ENCODE results near the gene CFAP61. TPM values are rescaled to one million over a fixed set of nuclear protein-coding genes. Genes with fewer than 3 reads are reported as not detected.

Gene CFAP61
- total RNA-seq, 2 experiments from 2014 or later: not detected

DNA sequence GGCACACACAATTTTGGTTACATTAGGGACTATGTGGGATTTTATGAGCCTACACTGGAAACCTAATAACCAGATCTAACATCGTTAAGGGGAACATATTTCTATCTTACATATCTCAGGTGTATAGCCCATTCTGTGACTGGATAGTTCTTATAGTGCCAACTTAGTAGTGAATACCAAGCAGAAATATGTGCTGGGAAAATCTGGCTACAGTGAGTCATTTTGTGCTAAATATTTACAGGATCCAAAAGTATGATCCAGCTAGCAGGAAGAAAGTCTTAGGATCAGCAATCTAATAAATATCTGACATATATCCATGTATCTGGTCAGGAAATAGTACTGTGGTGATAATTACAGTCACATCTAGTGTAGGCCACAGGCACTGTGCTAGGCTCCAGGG lies 221.0 kb downstream of the CFAP61 start:
- H3K27ac Mint-ChIP-seq: no peak overlapping the region
- peaks cover 15% of the 10 kb centered on the region for H3K27me3 Mint-ChIP-seq
- no peaks in the 10 kb centered on the region for H3K36me3 Mint-ChIP-seq (ENCODE audit: low read depth)
- ChIA-PET POLR2A (no interaction called here), CTCF (no interaction called here)
- H3K9me3 Mint-ChIP-seq: no peaks in the 10 kb centered on the region
- no peak for DNase-seq
- H3K4me3 Mint-ChIP-seq: no peak overlapping the region
- H3K4me1 Mint-ChIP-seq: no peaks in the 10 kb centered on the region

DNA sequence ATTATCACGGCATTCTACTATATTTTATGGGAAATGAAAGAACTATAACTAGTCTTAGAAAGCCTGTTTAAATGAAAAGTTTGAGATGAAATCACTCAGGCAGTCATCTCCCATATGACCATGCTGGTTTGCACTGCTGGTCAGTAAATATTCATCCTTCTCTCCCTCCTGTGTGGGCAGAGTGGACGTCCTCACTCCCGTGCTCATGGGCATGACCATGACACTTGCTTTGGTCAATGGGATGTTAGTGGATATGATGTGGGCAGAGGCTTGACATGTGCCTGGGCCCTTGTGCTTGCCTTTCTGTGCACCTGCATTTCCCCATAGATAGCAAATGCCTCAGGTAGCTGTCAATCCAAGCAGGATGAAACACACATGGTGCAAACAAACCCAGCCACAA lies 222.5 kb downstream of the CFAP61 start:
- DNase-seq: no peak
- H3K9me3 Mint-ChIP-seq: no peaks in the 10 kb centered on the region
- POLR2A ChIA-PET: no interaction called here
- peaks cover 15% of the 10 kb centered on the region for H3K27me3 Mint-ChIP-seq
- H3K4me1 Mint-ChIP-seq: no peaks in the 10 kb centered on the region
- H3K4me3 Mint-ChIP-seq: no peak overlapping the region
- CTCF ChIA-PET: no interaction called here
- no peaks in the 10 kb centered on the region for H3K36me3 Mint-ChIP-seq (ENCODE audit: low read depth)
- H3K27ac Mint-ChIP-seq: no peak overlapping the region

DNA sequence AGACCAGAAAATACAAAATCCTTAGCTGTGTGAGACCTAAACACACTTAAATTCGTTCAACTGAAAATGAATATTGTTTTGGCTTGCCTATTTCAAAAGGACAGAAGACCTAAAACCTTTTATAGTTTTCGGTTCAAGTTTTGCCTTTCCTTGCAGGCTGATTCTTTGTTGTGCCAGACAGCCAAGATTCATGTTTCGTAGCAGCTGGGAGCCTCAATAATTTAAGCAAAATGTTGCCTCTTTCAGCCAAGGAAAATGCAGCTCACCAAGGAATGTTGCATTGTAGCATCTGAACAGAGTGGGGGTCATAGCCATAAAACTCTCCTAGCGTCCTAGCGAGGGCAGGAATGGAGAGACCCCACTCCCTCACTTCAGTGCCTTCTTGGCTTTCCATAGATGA lies 223.3 kb downstream of the CFAP61 start:
- CTCF ChIA-PET: no interaction called here

DNA sequence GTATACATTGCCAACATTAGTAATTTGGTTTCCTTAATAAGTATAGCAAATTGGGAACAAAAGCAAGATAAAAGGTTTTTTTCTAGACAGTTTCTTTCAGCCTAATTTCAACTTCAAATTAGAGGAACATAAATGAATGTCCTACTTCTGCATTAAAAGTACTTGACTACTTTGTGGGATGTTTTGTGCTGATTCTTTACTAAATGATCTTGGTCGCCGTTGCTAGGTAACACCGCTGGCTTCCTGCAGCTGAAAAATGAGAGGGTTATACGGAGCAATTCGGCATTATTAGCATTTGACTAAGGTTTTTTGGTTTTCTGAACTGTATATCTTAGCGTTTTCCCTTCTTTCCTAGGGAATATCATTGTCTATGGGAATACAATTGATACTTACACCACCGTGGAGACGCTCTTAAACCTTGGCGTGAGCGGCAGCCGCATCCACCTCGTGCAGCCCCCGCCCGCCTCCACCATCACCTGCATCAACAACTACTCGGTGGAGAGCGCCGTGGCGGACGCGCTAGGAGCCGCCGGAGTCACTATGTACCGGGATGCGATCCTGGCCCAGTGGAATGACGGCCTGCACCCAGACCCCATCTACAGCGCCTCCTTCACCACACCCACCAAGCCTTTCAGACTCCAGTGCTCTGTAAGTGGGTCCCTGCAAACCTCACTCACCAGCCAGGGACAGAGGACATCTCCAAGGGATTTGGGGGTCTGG lies 224.6 kb downstream of the CFAP61 start:
- H3K36me3 Mint-ChIP-seq (ENCODE audit: low read depth): no peaks in the 10 kb centered on the region
- no peaks in the 10 kb centered on the region for H3K4me1 Mint-ChIP-seq
- no peaks in the 10 kb centered on the region for H3K9me3 Mint-ChIP-seq
- H3K27ac Mint-ChIP-seq: no peak overlapping the region
- CTCF ChIA-PET: no interaction called here
- H3K4me3 Mint-ChIP-seq: no peak overlapping the region
- H3K27me3 Mint-ChIP-seq: peaks cover 15% of the 10 kb centered on the region
- POLR2A ChIA-PET: no interaction called here
- DNase-seq: no peak

More for the DNA sequence above, 223.3 kb downstream of the CFAP61 start:
- no peak for DNase-seq
- Mint-ChIP-seq H3K4me3 (no peak overlapping the region), H3K36me3 (ENCODE audit: low read depth) (no peaks in the 10 kb centered on the region), H3K27me3 (peaks cover 15% of the 10 kb centered on the region), H3K27ac (no peak overlapping the region), H3K4me1 (no peaks in the 10 kb centered on the region), H3K9me3 (no peaks in the 10 kb centered on the region)
- POLR2A ChIA-PET: no interaction called here

DNA sequence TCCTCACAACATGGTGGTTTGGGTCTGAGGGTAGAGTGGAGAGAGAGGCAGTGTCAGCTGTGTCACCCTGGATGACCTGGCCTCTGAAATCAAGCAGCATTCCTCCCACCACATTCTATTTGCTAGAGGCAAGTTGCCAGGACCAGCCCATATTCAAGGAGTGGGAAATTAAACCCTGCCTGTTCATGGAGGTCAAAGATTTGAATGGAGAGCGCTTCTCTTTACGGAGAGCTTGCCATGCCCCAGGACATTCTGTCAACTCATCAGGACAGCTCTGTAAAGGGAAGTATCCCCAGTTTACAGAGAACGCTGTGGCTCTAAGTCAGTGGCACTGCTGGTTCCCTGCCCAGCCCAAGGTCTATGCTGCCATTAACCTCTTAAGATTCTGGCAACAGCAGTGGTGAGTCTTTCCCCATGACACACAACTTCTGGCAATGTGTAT lies 225.6 kb downstream of the CFAP61 start:
- no peak for DNase-seq
- CTCF ChIA-PET: no interaction called here
- Mint-ChIP-seq H3K9me3 (no peaks in the 10 kb centered on the region), H3K4me3 (no peak overlapping the region), H3K27me3 (peaks cover 15% of the 10 kb centered on the region), H3K27ac (no peak overlapping the region), H3K36me3 (ENCODE audit: low read depth) (no peaks in the 10 kb centered on the region), H3K4me1 (no peaks in the 10 kb centered on the region)
- POLR2A ChIA-PET: no interaction called here

DNA sequence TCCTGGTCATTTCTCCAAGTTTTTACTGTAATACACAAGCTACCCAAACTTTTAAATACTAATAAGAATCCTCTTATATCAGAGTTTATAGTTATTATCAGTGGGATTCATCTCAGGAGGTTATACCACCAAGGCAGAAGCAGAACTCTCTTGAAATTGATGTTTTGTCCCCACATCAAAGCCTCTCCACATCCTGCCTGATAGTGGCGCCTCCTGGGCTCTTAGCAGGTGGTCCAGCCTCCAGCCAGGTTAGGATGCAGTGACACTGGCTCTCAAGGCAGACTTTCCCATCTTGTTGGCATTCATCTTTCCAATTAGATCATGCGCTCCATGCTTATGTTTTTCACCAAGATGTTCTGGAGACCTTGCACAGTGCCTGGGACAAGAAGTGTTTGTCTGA lies 233.7 kb downstream of the CFAP61 start:
- ChIA-PET CTCF (no interaction called here), POLR2A (no interaction called here)
- Mint-ChIP-seq H3K36me3 (ENCODE audit: low read depth) (no peaks in the 10 kb centered on the region), H3K9me3 (no peaks in the 10 kb centered on the region), H3K27me3 (peaks cover 6% of the 10 kb centered on the region), H3K4me1 (no peaks in the 10 kb centered on the region), H3K4me3 (no peak overlapping the region), H3K27ac (no peak overlapping the region)
- DNase-seq: no peak

DNA sequence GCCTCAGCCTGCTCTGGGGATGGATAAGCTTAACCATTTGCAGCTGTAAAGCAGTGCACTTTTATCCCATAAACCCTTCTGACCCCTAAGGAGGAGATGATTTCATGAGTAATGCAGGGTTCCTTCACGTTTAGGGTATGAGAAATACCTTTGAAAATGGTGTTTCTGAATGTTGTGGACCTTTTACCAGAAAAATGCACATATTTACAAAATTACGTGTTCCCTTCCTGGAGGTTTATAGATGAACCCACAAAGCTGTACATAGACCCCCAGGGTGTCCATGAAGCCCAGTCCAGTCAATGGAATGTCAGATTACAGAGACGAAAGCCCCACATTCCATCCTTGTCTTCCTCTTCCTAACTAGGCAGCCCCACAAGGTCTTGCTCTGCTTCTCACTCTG lies 237.0 kb downstream of the CFAP61 start:
- CTCF ChIA-PET: no interaction called here
- no peak for DNase-seq
- H3K36me3 Mint-ChIP-seq (ENCODE audit: low read depth): no peaks in the 10 kb centered on the region
- H3K27ac Mint-ChIP-seq: no peak overlapping the region
- POLR2A ChIA-PET: no interaction called here
- peaks cover 6% of the 10 kb centered on the region for H3K27me3 Mint-ChIP-seq
- H3K4me3 Mint-ChIP-seq: no peak overlapping the region
- H3K9me3 Mint-ChIP-seq: no peaks in the 10 kb centered on the region
- no peaks in the 10 kb centered on the region for H3K4me1 Mint-ChIP-seq

DNA sequence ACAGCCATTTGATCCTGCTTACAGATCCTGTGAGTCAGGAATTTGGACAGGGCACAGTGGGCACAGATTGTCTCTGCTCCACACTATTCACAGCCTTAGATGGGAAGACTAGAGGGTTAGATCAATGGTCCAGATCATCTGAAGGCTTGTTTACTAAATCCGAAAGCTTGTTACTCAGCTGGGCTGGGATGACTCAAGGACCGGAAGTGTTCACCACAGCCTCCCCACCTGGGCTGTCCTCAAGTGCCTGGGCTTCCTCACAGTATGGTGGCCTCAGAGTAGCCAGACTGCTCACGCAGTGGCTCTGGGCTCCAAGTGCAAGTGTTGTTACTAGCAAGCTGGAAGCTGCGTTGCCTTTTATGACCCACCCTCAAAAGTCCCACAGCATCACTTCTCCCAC lies 240.1 kb downstream of the CFAP61 start:
- CTCF ChIA-PET: no interaction called here

DNA sequence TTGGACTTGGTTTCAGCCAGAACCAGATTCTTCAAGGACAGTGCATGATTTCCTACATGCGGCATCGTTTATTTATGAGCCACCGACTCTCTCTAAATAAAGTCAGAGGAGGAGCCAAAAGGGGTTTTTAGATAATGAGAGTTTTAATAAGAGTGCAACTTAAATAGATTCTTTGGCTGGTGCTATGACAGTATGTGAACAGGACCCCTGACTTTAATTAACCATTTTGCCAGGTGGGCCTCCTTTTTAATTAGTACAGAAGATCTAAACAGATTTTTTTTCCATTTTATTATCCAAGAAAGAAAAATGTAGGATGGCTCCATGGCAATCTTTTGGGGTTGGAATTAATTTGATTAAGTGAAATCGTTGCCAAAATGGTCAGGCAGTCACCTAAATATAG lies 240.8 kb downstream of the CFAP61 start:
- no peaks in the 10 kb centered on the region for H3K4me1 Mint-ChIP-seq
- no peak for DNase-seq
- H3K4me3 Mint-ChIP-seq: no peak overlapping the region
- POLR2A ChIA-PET: no interaction called here
- CTCF ChIA-PET: no interaction called here
- H3K27me3 Mint-ChIP-seq: no peaks in the 10 kb centered on the region
- no peaks in the 10 kb centered on the region for H3K9me3 Mint-ChIP-seq
- no peak overlapping the region for H3K27ac Mint-ChIP-seq
- H3K36me3 Mint-ChIP-seq (ENCODE audit: low read depth): no peaks in the 10 kb centered on the region

More for the DNA sequence above, 240.1 kb downstream of the CFAP61 start:
- Mint-ChIP-seq H3K27me3 (no peaks in the 10 kb centered on the region), H3K4me3 (no peak overlapping the region), H3K4me1 (no peaks in the 10 kb centered on the region), H3K9me3 (no peaks in the 10 kb centered on the region), H3K36me3 (ENCODE audit: low read depth) (no peaks in the 10 kb centered on the region), H3K27ac (no peak overlapping the region)
- POLR2A ChIA-PET: no interaction called here
- DNase-seq: no peak

DNA sequence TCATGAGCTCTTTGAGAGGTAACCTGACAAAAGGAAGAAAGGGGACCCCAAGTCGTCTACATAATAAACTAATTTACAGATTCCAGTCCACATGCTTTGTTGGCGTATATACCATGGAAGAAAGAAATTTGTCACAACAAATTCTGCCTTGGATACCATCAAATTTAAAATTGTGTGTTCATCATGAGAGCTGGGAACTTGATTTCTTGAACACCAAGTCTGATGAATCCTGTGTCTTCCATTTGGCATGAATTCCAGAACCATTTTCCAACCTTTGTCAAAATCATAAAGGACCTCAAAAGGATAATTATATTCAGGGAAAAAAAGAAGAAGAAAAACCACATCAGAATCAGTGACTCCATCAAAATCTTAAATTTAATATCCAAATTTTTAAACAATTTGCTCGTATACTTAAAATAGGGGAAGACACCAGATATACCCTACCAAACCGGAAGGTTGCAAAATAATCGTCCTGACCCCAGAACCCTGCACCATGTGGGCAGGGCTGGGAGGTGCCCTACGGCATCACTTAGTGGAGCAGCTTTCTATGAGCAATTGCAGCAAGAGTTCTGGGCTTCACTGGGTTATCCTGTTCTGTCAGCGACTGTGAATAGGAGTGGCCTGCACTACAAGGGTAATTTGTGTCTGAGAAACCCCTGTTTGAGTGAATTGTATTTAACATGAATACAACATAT lies 241.5 kb downstream of the CFAP61 start:
- no peak overlapping the region for H3K4me3 Mint-ChIP-seq
- H3K27ac Mint-ChIP-seq: no peak overlapping the region
- ChIA-PET CTCF (no interaction called here), POLR2A (no interaction called here)
- no peaks in the 10 kb centered on the region for H3K27me3 Mint-ChIP-seq
- H3K9me3 Mint-ChIP-seq: no peaks in the 10 kb centered on the region
- no peaks in the 10 kb centered on the region for H3K4me1 Mint-ChIP-seq
- no peak for DNase-seq
- no peaks in the 10 kb centered on the region for H3K36me3 Mint-ChIP-seq (ENCODE audit: low read depth)

DNA sequence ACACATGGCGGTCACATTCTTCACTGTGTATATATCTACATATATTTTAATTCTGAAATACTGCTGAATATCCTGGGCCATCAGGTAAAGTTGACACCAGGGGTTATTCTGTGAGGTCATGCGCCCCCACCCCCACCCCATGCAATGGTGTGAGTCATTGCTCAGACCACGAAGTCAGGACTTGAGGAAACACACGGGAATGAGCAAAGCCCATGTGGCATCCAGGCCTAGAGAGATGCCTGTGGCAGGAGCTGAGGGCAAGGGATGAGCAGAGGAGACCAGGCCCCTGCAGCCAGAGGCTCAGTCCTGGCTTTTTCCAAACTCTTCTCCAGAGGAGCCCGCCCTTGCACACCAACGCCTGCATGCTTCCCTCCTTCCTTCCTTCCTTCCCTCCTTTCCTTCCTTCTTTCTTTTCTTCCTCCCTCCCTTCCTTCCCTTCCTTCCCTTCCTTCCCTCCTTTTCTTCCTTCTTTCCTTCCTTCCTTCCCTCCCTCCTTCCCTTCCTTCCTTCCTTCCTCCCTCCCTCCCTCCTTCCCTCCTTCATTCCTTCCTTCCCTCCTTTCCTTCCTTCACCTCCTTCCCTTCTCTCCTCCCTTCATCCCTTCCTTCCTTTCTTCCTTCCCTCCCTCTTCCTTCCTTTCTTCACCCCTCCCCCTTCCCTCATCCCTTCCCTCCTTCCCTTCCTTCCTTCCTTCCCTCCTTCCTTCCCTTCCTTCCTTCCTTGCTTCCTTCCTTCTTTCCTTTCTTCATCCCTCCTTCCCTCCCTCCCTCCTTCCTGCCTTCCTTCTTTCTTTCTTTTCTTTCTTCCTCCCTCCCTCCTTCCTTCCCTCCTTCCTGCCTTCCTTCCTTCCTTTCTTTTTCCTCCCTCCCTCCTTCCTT lies 243.5 kb downstream of the CFAP61 start:
- DNase-seq: no peak
- POLR2A ChIA-PET: no interaction called here
- no peaks in the 10 kb centered on the region for H3K4me1 Mint-ChIP-seq
- no peaks in the 10 kb centered on the region for H3K27me3 Mint-ChIP-seq
- H3K27ac Mint-ChIP-seq: no peak overlapping the region
- no peaks in the 10 kb centered on the region for H3K36me3 Mint-ChIP-seq (ENCODE audit: low read depth)
- CTCF ChIA-PET: no interaction called here
- no peaks in the 10 kb centered on the region for H3K9me3 Mint-ChIP-seq
- no peak overlapping the region for H3K4me3 Mint-ChIP-seq

DNA sequence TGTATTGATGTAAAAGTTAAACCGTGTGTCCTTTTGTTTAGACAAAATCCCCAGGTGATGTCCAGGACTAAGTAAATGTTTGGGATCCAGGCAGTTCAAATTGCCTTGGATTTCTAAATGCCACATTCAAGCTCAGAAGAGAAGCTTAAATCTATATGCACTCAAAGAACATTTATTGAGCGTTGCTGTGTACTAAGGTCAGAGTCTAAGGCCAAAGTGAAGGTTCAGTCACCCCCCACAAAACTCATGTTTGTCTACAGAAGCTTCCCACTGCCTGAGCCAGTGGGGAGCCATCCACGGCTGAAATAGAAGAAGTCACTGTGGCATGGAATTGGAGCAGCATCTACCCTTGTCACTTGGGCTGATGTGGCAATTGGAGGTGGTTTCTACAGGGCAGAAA lies 244.8 kb downstream of the CFAP61 start:
- Mint-ChIP-seq H3K36me3 (ENCODE audit: low read depth) (no peaks in the 10 kb centered on the region), H3K4me3 (no peak overlapping the region), H3K27me3 (no peaks in the 10 kb centered on the region), H3K4me1 (no peaks in the 10 kb centered on the region), H3K9me3 (no peaks in the 10 kb centered on the region), H3K27ac (no peak overlapping the region)
- DNase-seq: no peak
- POLR2A ChIA-PET: no interaction called here
- CTCF ChIA-PET: no interaction called here

DNA sequence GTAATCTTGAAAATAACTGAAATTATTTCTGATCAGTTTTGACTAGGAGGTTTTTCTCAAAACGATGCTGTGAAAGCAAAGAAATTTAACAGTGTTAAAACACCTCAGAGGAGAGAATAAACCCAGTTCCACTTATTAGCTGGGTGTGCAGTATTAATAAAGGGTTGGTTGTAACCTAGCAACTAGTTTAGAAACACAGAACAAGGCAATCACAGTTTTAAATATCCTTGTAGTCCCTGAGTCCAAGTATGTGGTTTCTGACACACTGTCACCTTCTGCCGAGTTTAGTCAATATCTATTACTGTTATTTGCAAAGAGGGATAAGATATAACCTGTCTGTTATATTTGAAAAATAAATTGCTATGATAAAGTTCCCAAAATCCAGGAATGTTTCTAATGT lies 245.4 kb downstream of the CFAP61 start:
- no peak for DNase-seq
- ChIA-PET CTCF (no interaction called here), POLR2A (no interaction called here)
- H3K4me3 Mint-ChIP-seq: no peak overlapping the region
- H3K27ac Mint-ChIP-seq: no peak overlapping the region
- no peaks in the 10 kb centered on the region for H3K27me3 Mint-ChIP-seq
- no peaks in the 10 kb centered on the region for H3K4me1 Mint-ChIP-seq
- no peaks in the 10 kb centered on the region for H3K9me3 Mint-ChIP-seq
- no peaks in the 10 kb centered on the region for H3K36me3 Mint-ChIP-seq (ENCODE audit: low read depth)

All from activated CD4-positive, alpha-beta memory T cell treated with anti-CD3 and anti-CD28 coated beads, Interleukin-2, amount 10 ng/mL, durations not matched to agents 7 days and 5 days (primary cell).